ENCODE results near the gene ANXA11. TPM values are rescaled to one million over a fixed set of nuclear protein-coding genes. Genes with fewer than 3 reads are reported as not detected.

ANXA11 gene
- total RNA-seq, 1 donor from 2014 or later: 2.3 TPM

- no peaks in the 10 kb centered on the region for H3K36me3 Mint-ChIP-seq (ENCODE audit: unreplicated experiment)
- H3K27me3 Mint-ChIP-seq (ENCODE audit: unreplicated experiment): no peaks in the 10 kb centered on the region
- no peak for TF ChIP-seq CTCF (IDR thresholded peaks at IDR 0.05; ENCODE audit: partially characterized antibody, unreplicated experiment)
- H3K4me1 Mint-ChIP-seq (ENCODE audit: low read depth, unreplicated experiment): no peaks in the 10 kb centered on the region
- no peak overlapping the region for H3K27ac Mint-ChIP-seq (ENCODE audit: unreplicated experiment)
- DNase-seq: no peak
- no peak overlapping the region for H3K4me3 Mint-ChIP-seq (ENCODE audit: unreplicated experiment)
- H3K9me3 Mint-ChIP-seq (ENCODE audit: unreplicated experiment): no peaks in the 10 kb centered on the region
Measured at GRCh38 chr10:80211786-80212185, 6.4 kb upstream of the ANXA11 start.

GRCh38 chr10:80210259-80210658, 4.9 kb upstream of the ANXA11 start:
- Mint-ChIP-seq H3K27me3 (ENCODE audit: unreplicated experiment) (no peaks in the 10 kb centered on the region), H3K36me3 (ENCODE audit: unreplicated experiment) (no peaks in the 10 kb centered on the region), H3K4me1 (ENCODE audit: low read depth, unreplicated experiment) (no peaks in the 10 kb centered on the region), H3K4me3 (ENCODE audit: unreplicated experiment) (no peak overlapping the region), H3K9me3 (ENCODE audit: unreplicated experiment) (peaks cover 2% of the 10 kb centered on the region), H3K27ac (ENCODE audit: unreplicated experiment) (no peak overlapping the region)
- no peak for DNase-seq
- TF ChIP-seq CTCF (IDR thresholded peaks at IDR 0.05; ENCODE audit: partially characterized antibody, unreplicated experiment): no peak

- H3K27ac Mint-ChIP-seq (ENCODE audit: unreplicated experiment): no peak overlapping the region
- H3K27me3 Mint-ChIP-seq (ENCODE audit: unreplicated experiment): no peaks in the 10 kb centered on the region
- H3K9me3 Mint-ChIP-seq (ENCODE audit: unreplicated experiment): peaks cover 9% of the 10 kb centered on the region
- no peak overlapping the region for H3K4me3 Mint-ChIP-seq (ENCODE audit: unreplicated experiment)
- TF ChIP-seq CTCF (IDR thresholded peaks at IDR 0.05; ENCODE audit: partially characterized antibody, unreplicated experiment): no peak
- no peaks in the 10 kb centered on the region for H3K36me3 Mint-ChIP-seq (ENCODE audit: unreplicated experiment)
- no peak for DNase-seq
- no peaks in the 10 kb centered on the region for H3K4me1 Mint-ChIP-seq (ENCODE audit: low read depth, unreplicated experiment)
Measured at GRCh38 chr10:80207768-80208370, 2.5 kb upstream of the ANXA11 start.

DNA sequence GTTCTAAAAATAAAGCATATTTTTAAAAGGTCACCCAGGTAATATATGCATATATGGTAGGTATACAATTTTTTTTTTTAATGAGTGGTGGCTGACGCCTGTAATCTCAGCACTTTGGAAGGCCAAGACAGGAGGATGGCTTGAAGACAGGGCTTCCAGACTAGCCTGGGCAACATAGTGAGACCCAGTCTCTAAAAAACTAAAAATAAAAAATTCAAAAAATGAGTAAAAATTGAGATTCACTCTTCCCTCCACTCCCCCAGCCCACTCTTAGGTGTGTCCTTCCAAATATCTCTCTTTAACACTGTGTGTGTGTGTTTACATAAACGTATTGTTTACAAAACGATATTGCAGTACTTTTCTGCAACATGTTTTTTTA, 929 bp upstream of the ANXA11 start:
- DNase-seq: no peak
- no peak overlapping the region for H3K27ac Mint-ChIP-seq (ENCODE audit: unreplicated experiment)
- TF ChIP-seq CTCF (IDR thresholded peaks at IDR 0.05; ENCODE audit: partially characterized antibody, unreplicated experiment): no peak
- H3K4me1 Mint-ChIP-seq (ENCODE audit: low read depth, unreplicated experiment): peaks cover 8% of the 10 kb centered on the region
- H3K36me3 Mint-ChIP-seq (ENCODE audit: unreplicated experiment): peaks cover 3% of the 10 kb centered on the region
- H3K9me3 Mint-ChIP-seq (ENCODE audit: unreplicated experiment): peaks cover 9% of the 10 kb centered on the region
- peaks cover 3% of the 10 kb centered on the region for H3K27me3 Mint-ChIP-seq (ENCODE audit: unreplicated experiment)
- H3K4me3 Mint-ChIP-seq (ENCODE audit: unreplicated experiment): peak overlapping the region; percentile 64

GRCh38 chr10:80204677-80205476, 460 bp downstream of the ANXA11 start:
- H3K27ac Mint-ChIP-seq (ENCODE audit: unreplicated experiment): no peak overlapping the region
- H3K4me1 Mint-ChIP-seq (ENCODE audit: low read depth, unreplicated experiment): peaks cover 9% of the 10 kb centered on the region
- TF ChIP-seq CTCF (IDR thresholded peaks at IDR 0.05; ENCODE audit: partially characterized antibody, unreplicated experiment): no peak
- H3K27me3 Mint-ChIP-seq (ENCODE audit: unreplicated experiment): peaks cover 4% of the 10 kb centered on the region
- H3K36me3 Mint-ChIP-seq (ENCODE audit: unreplicated experiment): peaks cover 5% of the 10 kb centered on the region
- H3K9me3 Mint-ChIP-seq (ENCODE audit: unreplicated experiment): peaks cover 9% of the 10 kb centered on the region
- no peak for DNase-seq
- peak overlapping the region; percentile 25 for H3K4me3 Mint-ChIP-seq (ENCODE audit: unreplicated experiment)
